K562 (cell line): ENCODE measurements around the gene ARR3. TPM values are rescaled to one million over a fixed set of nuclear protein-coding genes. Genes with fewer than 3 reads are reported as not detected.

Experiments used
- ATAC-seq: fragments of 200-7000 bp; cut with Tn5 transposase; 3 replicates; pipeline ENCODE4 v1.9.1; 2020; ENCODE audit warnings: moderate library complexity
- Bru-seq: library from RNA; stranded (reverse); fragments of 400-500 nt; gene quantifications from one replicate; lab custom pipeline; 2021; lab: Mats Ljungman, UMichigan
- BruChase-seq, 2 experiments: library from RNA; stranded (reverse); fragments of 400-500 nt; gene quantifications; one replicate each; lab custom pipeline; 2021; lab: Mats Ljungman, UMichigan
- BruUV-seq: library from RNA; stranded (reverse); fragments of 400-500 nt; replicated peaks from 2 replicates; lab custom pipeline; 2021; lab: Mats Ljungman, UMichigan
- CTCF ChIA-PET: fragments of 300-600 bp; formaldehyde crosslinking; extraction: SDS; loops from one replicate; lab custom pipeline; 2021; ENCODE audit warnings: low intra/inter-chr PET ratio; lab: Yijun Ruan, JAX
- POLR2A ChIA-PET: fragments of 300-600, 350-650 bp; sonication (Branson Sonifier 250); formaldehyde crosslinking; extraction: SDS; loops from one replicate; lab custom pipeline; 2021; ENCODE audit warnings: antibody characterized with exemption, inconsistent platforms; lab: Yijun Ruan, JAX
- DNase-seq, 4 experiments: peaks; one replicate each; pipeline versions ENCODE4 v3.0.0 to v3.0.0-alpha.2; 2011 to 2018; ENCODE audit warnings: low spot score in 3 of 4, mixed read lengths in 3 of 4; ENCODE audit errors: extremely low read depth in 1 of 4
- FAIRE-seq: peaks from 2 replicates; lab custom pipeline; 2011; peaks lifted over from hg19 to GRCh38; lab: Jason Lieb, UNC
- H2AFZ ChIP-seq: 2 replicates; pipeline ENCODE4 v1.6.0; 2011; ENCODE audit warnings: low read depth, low read length, control low read depth, inconsistent platforms
- H3K27ac ChIP-seq: fragments of 200-600 bp; 3 replicates; pipeline ENCODE4 v1.8.0; 2011; ENCODE audit warnings: low read depth, mild to moderate bottlenecking, control low read depth, inconsistent platforms, low read length, moderate library complexity, mixed read lengths; ENCODE audit errors: extremely low read depth
- H3K27me3 ChIP-seq, 2 experiments: fragments of 300-600 bp in 1 of 2; 2 replicates in 1 of 2; 3 replicates in 1 of 2; pipeline versions ENCODE4 v1.6.0 to v1.8.0; 2011; ENCODE audit warnings: inconsistent platforms in 2 of 2, low read length in 2 of 2, mild to moderate bottlenecking in 1 of 2, mixed read lengths in 1 of 2, moderate library complexity in 1 of 2; ENCODE audit not compliant: control insufficient read depth in 2 of 2, insufficient read depth in 2 of 2
- H3K36me3 ChIP-seq: fragments of 300-600 bp; 3 replicates; pipeline ENCODE4 v1.8.0; 2011; ENCODE audit warnings: mild to moderate bottlenecking, low read length, inconsistent platforms; ENCODE audit not compliant: control insufficient read depth, insufficient read depth
- H3K4me1 ChIP-seq, 2 experiments: fragments of 200-600 bp in 1 of 2; replicated peaks in 1 of 2; 2 replicates in 1 of 2; 3 replicates in 1 of 2; pipeline versions ENCODE4 v1.5.1 to v1.8.0; 2011; ENCODE audit warnings: inconsistent platforms in 2 of 2, low read length in 2 of 2, mild to moderate bottlenecking in 1 of 2, mixed read lengths in 1 of 2, moderate library complexity in 1 of 2; ENCODE audit not compliant: control insufficient read depth in 2 of 2, insufficient read depth in 2 of 2
- H3K4me2 ChIP-seq: 2 replicates; pipeline ENCODE4 v1.6.1; 2011; ENCODE audit warnings: low read length, control low read depth, inconsistent platforms, mixed read lengths; ENCODE audit not compliant: insufficient read depth
- H3K4me3 ChIP-seq: fragments of 200-600 bp; sonication (generic), shearing (Covaris generic); 2 replicates; pipeline ENCODE4 v1.5.1; 2016; ENCODE audit warnings: control low read depth, inconsistent platforms
- H3K79me2 ChIP-seq: fragments of 200-600 bp; 3 replicates; pipeline ENCODE4 v1.8.0; 2011; ENCODE audit warnings: low read length, inconsistent platforms; ENCODE audit not compliant: control insufficient read depth, insufficient read depth
- H3K9ac ChIP-seq, 2 experiments: 2 replicates each; pipeline versions ENCODE4 v1.6.0 to v1.6.1; 2011; ENCODE audit warnings: low read depth in 2 of 2, low read length in 2 of 2, control low read depth in 1 of 2, inconsistent platforms in 1 of 2, mild to moderate bottlenecking in 1 of 2, mixed read lengths in 1 of 2; ENCODE audit not compliant: insufficient read depth in 1 of 2
- H3K9me1 ChIP-seq: one replicate; pipeline ENCODE4 v1.6.0; 2011; ENCODE audit warnings: inconsistent platforms, mild to moderate bottlenecking, low read length, moderate library complexity; ENCODE audit not compliant: control insufficient read depth, insufficient read depth
- H3K9me3 ChIP-seq: replicated peaks from 2 replicates; pipeline ENCODE4 v1.5.1; 2011; ENCODE audit warnings: low read depth, low read length, inconsistent platforms; ENCODE audit not compliant: control insufficient read depth, insufficient read depth
- H4K20me1 ChIP-seq: replicated peaks from 2 replicates; pipeline ENCODE4 v1.6.1; 2011; ENCODE audit warnings: low read length, inconsistent platforms, mixed read lengths; ENCODE audit not compliant: control insufficient read depth, insufficient read depth
- ESRRB ChIP-seq: fragments of 250-450 bp; sonication (Bioruptor Pico); IDR thresholded peaks from 2 replicates; pipeline ENCODE4 v1.5.0; 2020; ENCODE audit warnings: mild to moderate bottlenecking, moderate library complexity, borderline replicate concordance
- MED1 ChIP-seq: sonication (generic); formaldehyde crosslinking; IDR thresholded peaks from 2 replicates; pipeline ENCODE4 v1.8.1; 2023; ENCODE audit warnings: missing genetic modification reagents, borderline replicate concordance
- NELFE ChIP-seq: IDR thresholded peaks from 2 replicates; pipeline ENCODE4 v1.6.1; 2011; ENCODE audit warnings: mild to moderate bottlenecking; ENCODE audit not compliant: insufficient read depth, insufficient read length
- NONO ChIP-seq, 2 experiments: fragments of 200-400 bp in 1 of 2; fragments of 450-650 bp in 1 of 2; formaldehyde crosslinking in 1 of 2; IDR thresholded peaks; 2 replicates each; pipeline ENCODE4 v1.6.1; 2017; ENCODE audit warnings: low read depth in 2 of 2, mild to moderate bottlenecking in 2 of 2, moderate library complexity in 2 of 2, low read length in 1 of 2
- SMARCC2 ChIP-seq: fragments of 450-650 bp; IDR thresholded peaks from 2 replicates; pipeline ENCODE4 v1.6.1; 2017; ENCODE audit warnings: antibody characterized with exemption, moderate library complexity, mild to moderate bottlenecking, low read depth
- STAT5A ChIP-seq: IDR thresholded peaks from 2 replicates; pipeline ENCODE4 v1.6.1; 2012; ENCODE audit warnings: low read length, inconsistent platforms, borderline replicate concordance
- WHSC1 ChIP-seq: IDR thresholded peaks from one replicate; pipeline ENCODE4 v1.6.1; 2012; ENCODE audit warnings: low read length, control low read depth, inconsistent platforms
- ZKSCAN8 ChIP-seq: fragments of 200-800 bp; sonication (Bioruptor generic); IDR thresholded peaks from 2 replicates; pipeline ENCODE4 v1.6.1; 2016; ENCODE audit warnings: missing genetic modification characterization, missing compliant biosample characterization
- ZNF184 ChIP-seq: sonication (generic); formaldehyde crosslinking; IDR thresholded peaks from 2 replicates; pipeline ENCODE4 v1.5.0; 2020; ENCODE audit warnings: missing genetic modification reagents
- ZNF224 ChIP-seq: sonication (generic); formaldehyde crosslinking; IDR thresholded peaks from 2 replicates; pipeline ENCODE4 v1.8.0; 2022; ENCODE audit warnings: mild to moderate bottlenecking, missing genetic modification reagents
- ZNF232 ChIP-seq: sonication (generic); formaldehyde crosslinking; IDR thresholded peaks from 2 replicates; pipeline ENCODE4 v1.8.0; 2022; ENCODE audit warnings: mild to moderate bottlenecking, missing genetic modification reagents
- in situ Hi-C: fragments of 300-500 bp; cut with MboI; formaldehyde crosslinking; loops from 4 replicates; pipeline ENCODE4 v1.15.0; 2018; ENCODE audit warnings: inconsistent platforms, mixed read lengths
- intact Hi-C: fragments of 100-400 bp; cut with micrococcal nuclease; formaldehyde crosslinking; loops from 2 replicates; pipeline ENCODE4 v1.14.2; 2022
- long read RNA-seq, 3 experiments: library from polyadenylated mRNA in 2 of 3; library from RNA in 1 of 3; unstranded in 2 of 3; stranded (forward) in 1 of 3; transcript quantifications; one replicate each; pipeline ENCODE4 v2.0.0, GENCODE V29; 2019 to 2022
- polyA minus RNA-seq, 3 experiments: library from RNA; depleted of rRNA, polyadenylated mRNA; stranded (reverse); fragments of >200 nt; gene quantifications; 2 replicates each; pipeline ENCODE4 v1.2.3, GENCODE V29; 2011
- polyA plus RNA-seq, 8 experiments: library from polyadenylated mRNA; depleted of rRNA in 4 of 8; stranded (reverse) in 5 of 8; unstranded in 3 of 8; fragments of >200 nt; fragmentation: Nextera tagmentation in 2 of 8; fragmentation: Illumina TruSeq in 1 of 8; extraction: Ambion mirVana in 2 of 8; extraction: Trizol in 1 of 8; gene quantifications; 2 replicates each; pipeline versions ENCODE4 v1.2.1 to v1.2.3, GENCODE V29; 2011 to 2014; ENCODE audit warnings: inconsistent platforms in 1 of 8, missing spikeins in 1 of 8
- total RNA-seq, 7 experiments: library from RNA; depleted of rRNA in 6 of 7; stranded (reverse); fragments of >200 nt in 6 of 7; fragmentation: Illumina TruSeq in 2 of 7; extraction: Trizol in 2 of 7; gene quantifications; 2 replicates each; pipeline versions ENCODE4 v1.2.1 to v1.2.3, GENCODE V29; 2011 to 2021; ENCODE audit warnings: low replicate concordance in 1 of 7
- TF ChIP-seq, protein P1 (sequence below): IDR thresholded peaks from 2 replicates; pipeline ENCODE4 v1.6.1; 2012; ENCODE audit warnings: low read depth, low read length, improper control_type of control experiment, borderline replicate concordance
- TF ChIP-seq, protein P2 (sequence below): sonication (generic); formaldehyde crosslinking; IDR thresholded peaks from 2 replicates; pipeline ENCODE4 v1.9.0; 2022; ENCODE audit warnings: mild to moderate bottlenecking, missing genetic modification reagents

The ARR3 gene
- total RNA-seq (2011; cell fraction: chromatin; rRNA removed; ENCODE audit: low replicate concordance) = not detected in 2 replicates
- not detected in 2 replicates for total RNA-seq (2011; cell fraction: nucleolus; rRNA removed)
- total RNA-seq (2011; cell fraction: nucleoplasm; rRNA removed) = not detected in 2 replicates
- not detected in 2 replicates for total RNA-seq (2014; rRNA removed)
- total RNA-seq (2014; rRNA removed; fragmentation: Illumina TruSeq; extraction: Trizol) = not detected in 2 replicates
- total RNA-seq (2015; rRNA removed; fragmentation: Illumina TruSeq; extraction: Trizol) = not detected in 2 replicates
- total RNA-seq (2021) = not detected in 2 replicates
- polyA plus RNA-seq (2011; rRNA removed) = not detected in 2 replicates
- polyA plus RNA-seq (2011; cell fraction: cytosol; rRNA removed) = not detected in 2 replicates
- not detected in 2 replicates for polyA plus RNA-seq (2011; cell fraction: nucleus; rRNA removed)
- not detected in 2 replicates for polyA plus RNA-seq (2012)
- polyA plus RNA-seq (2014; fragmentation: Illumina TruSeq; extraction: Trizol) = not detected in 2 replicates
- not detected for polyA plus RNA-seq (2014; fragmentation: Nextera tagmentation; extraction: Ambion mirVana)
- polyA plus RNA-seq (2014; rRNA removed) = not detected in 2 replicates
- polyA minus RNA-seq (2011; rRNA and poly(A)+ RNA removed) = not detected in 2 replicates
- polyA minus RNA-seq (2011; cell fraction: cytosol; rRNA and poly(A)+ RNA removed) = not detected in 2 replicates
- not detected in 2 replicates for polyA minus RNA-seq (2011; cell fraction: nucleus; rRNA and poly(A)+ RNA removed)
- Bru-seq, nascent RNA = percentile 6 among the genes with signal in this experiment
- BruChase-seq, experiment 1, labeled RNA remaining after a 2-hour chase = not detected
- BruChase-seq, experiment 2, labeled RNA remaining after a 6-hour chase = not detected
- long read RNA-seq, experiment 1 = 0 reads
- long read RNA-seq, experiment 2 = 0 reads
- long read RNA-seq, experiment 3 = 0 reads

- no peaks in the 10 kb centered on the region for H3K9me1 ChIP-seq
- in situ Hi-C loops (no loop called here), intact Hi-C loops (loop anchor here (10.0 kb wide), 1 partner anchor 167 kb away; no protein-coding TSS in a partner anchor)
- H4K20me1 ChIP-seq = no peaks in the 10 kb centered on the region
- H2AFZ ChIP-seq = no peak within 1 kb of the TSS
- no TSS peak for BruUV-seq
- FAIRE-seq (no peak), DNase-seq (no peak), ATAC-seq (no peak)
- H3K4me2 ChIP-seq = no peak within 1 kb of the TSS
- no peaks in the 10 kb centered on the region; a peak in 1 of 5 replicates for H3K27me3 ChIP-seq
- H3K27ac ChIP-seq = no peak within 1 kb of the TSS
- no peak within 1 kb of the TSS for H3K4me3 ChIP-seq
- no peaks in the 10 kb centered on the region for H3K9me3 ChIP-seq
- no peak within 1 kb of the TSS for H3K9ac ChIP-seq
- H3K36me3 ChIP-seq = no peaks in the 10 kb centered on the region
- no peaks in the 10 kb centered on the region; a peak in 1 of 5 replicates for H3K4me1 ChIP-seq
- CTCF ChIA-PET = no interaction called here
- POLR2A ChIA-PET = interaction anchor here (1.0 kb wide), 1 partner anchor 14 kb away, joined by 3 read pairs; no protein-coding TSS in a partner anchor
- H3K79me2 ChIP-seq = no peaks in the 10 kb centered on the region
- TF ChIP-seq, protein P1, sequence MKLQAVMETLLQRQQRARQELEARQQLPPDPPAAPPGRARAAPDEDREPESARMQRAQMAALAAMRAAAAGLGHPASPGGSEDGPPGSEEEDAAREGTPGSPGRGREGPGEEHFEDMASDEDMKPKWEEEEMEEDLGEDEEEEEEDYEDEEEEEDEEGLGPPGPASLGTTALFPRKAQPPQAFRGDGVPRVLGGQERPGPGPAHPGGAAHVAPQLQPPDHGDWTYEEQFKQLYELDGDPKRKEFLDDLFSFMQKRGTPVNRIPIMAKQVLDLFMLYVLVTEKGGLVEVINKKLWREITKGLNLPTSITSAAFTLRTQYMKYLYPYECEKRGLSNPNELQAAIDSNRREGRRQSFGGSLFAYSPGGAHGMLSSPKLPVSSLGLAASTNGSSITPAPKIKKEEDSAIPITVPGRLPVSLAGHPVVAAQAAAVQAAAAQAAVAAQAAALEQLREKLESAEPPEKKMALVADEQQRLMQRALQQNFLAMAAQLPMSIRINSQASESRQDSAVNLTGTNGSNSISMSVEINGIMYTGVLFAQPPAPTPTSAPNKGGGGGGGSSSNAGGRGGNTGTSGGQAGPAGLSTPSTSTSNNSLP = no peak
- TF ChIP-seq NONO (IDR thresholded peaks at IDR 0.05; ENCODE audit: low read depth in 2 of 2, low read length in 1 of 2) (no peak), STAT5A (no peak), ZNF184 (CRISPR knock-in tag) (no peak), ZNF232 (CRISPR knock-in tag) (no peak), ZKSCAN8 (CRISPR knock-in tag) (no peak), MED1 (CRISPR knock-in tag) (no peak), NELFE (no peak), WHSC1 (no peak), SMARCC2 (no peak), ZNF224 (CRISPR knock-in tag) (no peak), ESRRB (CRISPR knock-in tag) (no peak)
- TF ChIP-seq, protein P2, sequence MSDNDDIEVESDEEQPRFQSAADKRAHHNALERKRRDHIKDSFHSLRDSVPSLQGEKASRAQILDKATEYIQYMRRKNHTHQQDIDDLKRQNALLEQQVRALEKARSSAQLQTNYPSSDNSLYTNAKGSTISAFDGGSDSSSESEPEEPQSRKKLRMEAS (CRISPR knock-in tag) = no peak
Observed at GRCh38 chrX:70268034-70268433, at the start of gene ARR3. Gene ARR3, plus strand, starts transcription at chrX:70268334. Its CDS starts 1,052 bp downstream, at chrX:70269386.
